CD4-positive, alpha-beta T cell treated with Interleukin-6 at 100 ng/mL for 8 hours (primary cell): ENCODE measurements around the gene TCOF1.

ENCODE experiments used
- DNase-seq: peaks from one replicate; pipeline ENCODE4 v3.0.0-alpha.2; 2020; ENCODE audit warnings: mixed read lengths, low spot score

TCOF1 gene

GRCh38 chr5:150357326-150358260 lies at the start of gene TCOF1:
Gene TCOF1 (plus strand): TSS chr5:150357697. CDS start chr5:150357747, 50 bp downstream.
- peak; percentile 96 for DNase-seq

GRCh38 chr5:150309101-150309885 lies 48.2 kb upstream of the TCOF1 start:
- no peak for DNase-seq

GRCh38 chr5:150309886-150310239 lies 47.6 kb upstream of the TCOF1 start:
- no peak for DNase-seq

- DNase-seq, result no peak
Measured at GRCh38 chr5:150310246-150310645, 47.3 kb upstream of the TCOF1 start.

GRCh38 chr5:150311015-150311692 lies 46.3 kb upstream of the TCOF1 start:
- no peak for DNase-seq

- DNase-seq, result no peak
Measured at GRCh38 chr5:150312518-150312917, 45.0 kb upstream of the TCOF1 start.

- no peak for DNase-seq
Measured at GRCh38 chr5:150313501-150313900, 44.0 kb upstream of the TCOF1 start.

- DNase-seq, result no peak
Measured at GRCh38 chr5:150313921-150314716, 43.4 kb upstream of the TCOF1 start.

GRCh38 chr5:150315245-150315644 lies 42.3 kb upstream of the TCOF1 start:
- no peak for DNase-seq

- no peak for DNase-seq
Measured at GRCh38 chr5:150316320-150316719, 41.2 kb upstream of the TCOF1 start.

- DNase-seq, result no peak
Measured at GRCh38 chr5:150317048-150318003, 40.2 kb upstream of the TCOF1 start.

- DNase-seq, result no peak
Measured at GRCh38 chr5:150318613-150319483, 38.6 kb upstream of the TCOF1 start.

GRCh38 chr5:150319484-150319790 lies 38.1 kb upstream of the TCOF1 start:
- DNase-seq, result no peak

GRCh38 chr5:150320044-150320613 lies 37.4 kb upstream of the TCOF1 start:
- DNase-seq, result no peak

- DNase-seq, result no peak
Measured at GRCh38 chr5:150321211-150321610, 36.3 kb upstream of the TCOF1 start.

- no peak for DNase-seq
Measured at GRCh38 chr5:150321784-150322183, 35.7 kb upstream of the TCOF1 start.

GRCh38 chr5:150322202-150322601 lies 35.3 kb upstream of the TCOF1 start:
- DNase-seq, result no peak

GRCh38 chr5:150323092-150323491 lies 34.4 kb upstream of the TCOF1 start:
- DNase-seq, result no peak

GRCh38 chr5:150323819-150324218 lies 33.7 kb upstream of the TCOF1 start:
- no peak for DNase-seq
